Measurements from ENCODE around the gene VWA5B2.
"Not testable (repeated sequence)": the region's sequence is repeated elsewhere in the genome, so short reads cannot be mapped to it uniquely, and the experiment has no call there.

VWA5B2 gene

DNA sequence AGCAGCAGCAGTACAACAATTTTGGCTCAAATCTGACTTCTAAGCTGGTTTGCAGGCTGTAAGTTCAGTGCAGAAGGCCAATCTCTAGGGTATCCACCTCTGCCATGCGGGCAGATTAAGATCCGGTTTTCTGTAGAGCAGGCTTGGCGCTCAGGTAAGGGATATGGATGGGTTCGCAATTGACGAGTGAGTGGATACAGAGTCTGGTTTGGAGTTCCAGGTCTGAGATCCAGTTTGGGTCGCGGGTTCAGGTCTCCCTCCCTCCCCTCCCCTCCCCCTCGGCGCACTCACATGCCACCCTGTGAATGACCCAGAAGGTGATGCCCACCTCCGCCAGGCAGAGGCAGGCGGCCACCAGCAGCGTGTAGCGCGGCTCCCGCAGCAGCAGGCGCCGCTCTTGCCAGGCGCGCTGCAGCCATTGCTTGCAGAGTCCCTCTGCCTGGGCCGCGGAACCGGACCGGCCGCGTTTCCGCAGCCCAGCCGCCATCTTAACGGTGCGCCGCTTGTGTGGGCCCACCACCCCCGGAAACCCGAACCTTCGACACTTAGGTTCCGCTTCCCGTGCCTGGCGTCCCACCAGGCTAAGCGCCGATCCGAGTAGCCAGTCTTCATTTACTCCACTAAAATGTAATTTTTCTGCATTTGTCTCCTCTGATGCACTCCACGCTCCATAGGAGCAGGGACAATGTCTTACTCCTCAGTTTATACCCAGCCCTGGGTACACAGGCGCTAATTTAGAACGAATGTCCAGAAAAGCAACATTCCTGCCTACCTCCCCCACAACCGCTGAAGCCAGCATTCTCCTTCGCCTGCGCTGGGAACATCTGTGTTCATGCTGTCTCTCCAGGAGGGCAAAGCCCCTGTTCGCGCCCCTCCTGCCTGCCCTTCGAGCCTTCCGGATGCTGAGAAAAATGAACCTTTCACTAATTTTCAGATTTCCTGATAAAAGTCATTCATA lies 19.3 kb downstream of the VWA5B2 start, which contains the start of gene ALG3:
TSS of gene ALG3 (minus strand) at position 509 of the 958 bp plus-strand sequence. CDS start at position 487, 22 bp downstream.
- DNase-seq, result peak; percentile 72

DNA sequence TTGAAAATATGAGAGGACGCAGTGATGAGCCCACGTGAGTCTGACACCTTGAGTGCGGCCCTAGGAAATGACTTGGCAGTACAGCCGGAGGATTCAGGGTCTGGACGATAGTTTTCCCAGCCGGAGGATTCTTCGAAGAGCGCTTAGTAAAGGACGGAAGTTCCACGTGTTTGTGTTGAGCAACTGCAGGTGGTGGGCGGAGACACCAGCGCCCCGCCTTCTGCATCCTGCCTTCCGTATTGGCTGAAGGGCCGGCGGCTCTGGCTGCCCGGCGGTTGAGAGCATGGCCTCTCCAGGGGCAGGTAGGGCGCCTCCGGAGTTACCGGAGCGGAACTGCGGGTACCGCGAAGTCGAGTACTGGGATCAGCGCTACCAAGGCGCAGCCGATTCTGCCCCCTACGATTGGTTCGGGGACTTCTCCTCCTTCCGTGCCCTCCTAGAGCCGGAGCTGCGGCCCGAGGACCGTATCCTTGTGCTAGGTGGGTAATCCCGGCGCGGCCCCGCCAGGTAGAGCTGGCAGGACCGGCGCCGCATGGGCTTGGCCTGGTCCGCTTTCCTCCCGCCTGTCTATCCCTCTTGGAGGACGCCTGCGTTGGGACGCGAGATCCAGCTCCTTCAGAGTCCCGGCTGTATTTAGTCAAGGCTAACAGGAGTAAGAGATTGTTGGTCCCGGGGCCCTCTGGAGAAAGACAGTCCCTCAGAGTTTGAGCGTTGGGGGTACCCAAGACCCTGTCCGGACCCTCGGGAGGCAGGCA lies 20.2 kb downstream of the VWA5B2 start, which contains the start of gene EEF1AKMT4:
TSS of gene EEF1AKMT4 (plus strand) at position 261 of the 755 bp plus-strand sequence. CDS start at position 284, 23 bp downstream.
- DNase-seq, result peak; percentile 94

DNA sequence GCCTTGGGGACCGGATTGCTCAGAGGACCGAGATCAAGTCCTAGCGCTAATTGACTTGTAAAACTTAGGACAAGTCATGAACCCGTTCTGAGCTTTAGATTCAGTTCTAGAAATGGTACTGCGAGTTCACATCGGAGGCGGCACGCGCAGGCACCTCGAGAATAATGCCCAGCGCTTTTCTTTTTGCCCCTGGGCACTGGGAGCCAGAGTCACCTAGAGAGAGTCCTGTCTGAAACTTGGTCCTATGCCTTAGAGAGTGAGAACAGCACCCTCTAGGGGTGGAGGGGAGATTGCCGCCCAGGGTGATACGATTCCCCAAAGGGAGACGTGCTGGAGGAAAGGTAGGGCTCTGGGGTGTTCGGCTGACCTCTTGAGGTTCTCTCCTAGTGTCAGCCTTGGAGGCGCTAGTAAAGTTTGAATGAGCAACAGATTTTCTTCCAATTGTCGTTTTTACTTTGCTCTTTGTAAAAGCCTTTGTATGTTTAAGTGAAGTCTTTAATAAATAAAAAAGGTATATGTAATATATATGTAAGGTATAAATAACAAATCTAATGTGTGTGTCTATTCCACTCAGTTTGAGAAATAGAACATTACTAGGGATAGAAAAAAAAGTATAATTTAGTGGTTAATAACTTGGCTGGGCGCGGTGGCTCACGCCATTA lies 20.9 kb downstream of the VWA5B2 start:
- DNase-seq, result peak; percentile 83

DNA sequence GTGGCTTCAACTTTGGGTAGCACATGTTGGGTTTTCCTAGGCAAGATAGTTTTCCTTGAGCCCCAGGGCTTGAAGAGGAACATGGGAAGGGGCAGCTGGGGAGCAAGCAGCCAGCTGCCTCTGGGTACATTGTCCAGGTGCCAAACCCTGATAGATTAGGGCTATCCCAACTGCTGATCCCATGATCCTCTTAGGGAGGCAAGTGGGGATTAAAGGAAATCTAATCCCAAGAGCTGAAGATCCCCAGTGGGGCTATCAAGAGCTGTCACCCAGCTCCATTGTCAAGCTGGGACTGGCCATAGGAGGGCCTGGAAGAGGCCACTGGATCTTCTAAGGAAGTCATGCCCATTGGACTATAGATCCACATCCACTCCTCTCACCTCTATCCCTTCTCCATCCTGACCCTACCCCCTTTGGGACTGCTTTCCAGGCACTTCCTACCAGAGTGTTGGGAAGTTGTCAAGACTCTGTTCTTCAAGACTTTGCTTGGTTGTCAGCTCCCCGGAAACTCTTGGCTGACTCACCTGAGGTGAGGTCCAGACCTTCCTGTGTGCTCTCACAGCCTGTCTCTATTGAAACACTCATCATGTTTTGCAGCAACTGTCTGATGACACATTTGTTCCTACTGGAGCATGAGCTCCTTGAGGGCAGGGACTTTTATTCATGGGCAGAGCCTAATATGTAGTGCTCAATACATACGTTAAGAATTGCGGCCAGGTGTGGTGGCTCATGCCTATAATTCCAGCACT lies 26.1 kb downstream of the VWA5B2 start:
- no peak for DNase-seq

DNA sequence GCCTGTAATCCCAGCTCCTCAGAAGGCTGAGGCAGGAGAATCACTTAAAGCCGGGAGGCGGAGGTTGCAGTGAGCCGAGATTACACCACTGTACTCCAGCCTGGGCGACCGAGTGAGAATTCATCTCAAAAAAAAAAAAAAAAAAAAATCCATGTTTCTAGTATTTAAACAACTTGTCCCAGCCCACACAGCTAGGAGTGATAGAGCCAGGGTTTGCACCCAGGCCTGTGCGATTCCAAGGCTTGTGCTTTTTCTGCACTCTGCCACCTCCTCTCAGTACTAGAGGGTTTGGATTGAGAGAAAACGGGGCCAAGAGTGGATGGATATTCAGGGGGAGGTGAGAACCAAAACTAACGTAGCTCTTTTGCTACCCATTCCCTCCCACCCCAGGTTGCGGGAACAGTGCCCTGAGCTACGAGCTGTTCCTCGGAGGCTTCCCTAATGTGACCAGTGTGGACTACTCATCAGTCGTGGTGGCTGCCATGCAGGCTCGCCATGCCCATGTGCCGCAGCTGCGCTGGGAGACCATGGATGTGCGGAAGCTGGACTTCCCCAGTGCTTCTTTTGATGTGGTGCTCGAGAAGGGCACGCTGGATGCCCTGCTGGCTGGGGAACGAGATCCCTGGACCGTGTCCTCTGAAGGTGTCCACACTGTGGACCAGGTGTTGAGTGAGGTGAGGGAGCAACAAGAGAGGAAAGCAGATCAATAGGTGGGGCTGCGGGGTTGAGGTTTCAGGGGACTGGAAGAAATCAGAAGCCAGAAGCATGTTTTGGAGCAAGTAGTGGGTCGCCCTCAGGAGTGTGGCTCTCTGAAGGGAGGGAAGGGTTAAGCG lies 27.9 kb downstream of the VWA5B2 start:
- DNase-seq, result no peak

DNA sequence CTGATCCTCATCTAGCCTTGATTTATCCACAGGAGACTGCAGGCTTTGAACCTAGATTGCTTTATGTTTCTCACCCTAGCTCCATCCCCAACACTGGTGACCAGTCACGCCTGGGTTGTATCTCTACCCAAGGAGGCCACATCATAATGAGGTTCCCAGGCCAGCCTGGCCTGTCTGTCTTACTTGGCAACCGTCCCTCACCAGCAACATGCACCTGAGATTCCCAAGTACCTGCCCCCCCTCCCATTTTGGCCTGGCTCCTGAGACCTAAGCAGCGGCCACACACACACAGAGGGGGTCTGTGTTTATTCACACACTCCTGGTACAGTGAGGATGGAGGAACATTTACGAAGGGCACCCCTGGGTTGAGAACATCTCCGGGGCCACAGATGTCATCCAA lies 29.5 kb downstream of the VWA5B2 start:
- DNase-seq, result no peak

DNA sequence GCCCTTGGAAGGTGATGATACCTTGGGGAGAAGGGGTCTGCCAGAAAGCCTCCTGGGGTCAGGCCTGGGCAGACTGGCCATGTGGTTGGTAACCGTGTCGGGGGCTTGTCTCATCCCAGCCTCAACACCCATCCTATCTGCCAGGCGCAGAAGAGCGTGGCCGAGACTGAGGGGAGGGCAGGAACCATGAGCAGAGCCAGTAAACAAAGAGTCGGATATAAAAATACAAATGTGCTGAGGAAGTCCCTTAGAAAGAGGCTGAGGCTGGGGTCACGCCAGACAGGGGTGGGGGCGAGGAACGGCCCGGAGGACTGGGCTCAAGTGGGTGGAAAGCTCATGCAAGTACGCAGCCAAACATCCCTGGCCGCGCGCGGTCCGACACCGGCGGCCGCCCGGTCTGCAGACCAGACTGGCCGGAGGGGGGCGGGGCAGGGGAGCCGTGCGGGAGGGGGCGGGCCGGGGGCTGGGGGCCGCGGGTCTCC lies 30.1 kb downstream of the VWA5B2 start:
- no peak for DNase-seq

DNA sequence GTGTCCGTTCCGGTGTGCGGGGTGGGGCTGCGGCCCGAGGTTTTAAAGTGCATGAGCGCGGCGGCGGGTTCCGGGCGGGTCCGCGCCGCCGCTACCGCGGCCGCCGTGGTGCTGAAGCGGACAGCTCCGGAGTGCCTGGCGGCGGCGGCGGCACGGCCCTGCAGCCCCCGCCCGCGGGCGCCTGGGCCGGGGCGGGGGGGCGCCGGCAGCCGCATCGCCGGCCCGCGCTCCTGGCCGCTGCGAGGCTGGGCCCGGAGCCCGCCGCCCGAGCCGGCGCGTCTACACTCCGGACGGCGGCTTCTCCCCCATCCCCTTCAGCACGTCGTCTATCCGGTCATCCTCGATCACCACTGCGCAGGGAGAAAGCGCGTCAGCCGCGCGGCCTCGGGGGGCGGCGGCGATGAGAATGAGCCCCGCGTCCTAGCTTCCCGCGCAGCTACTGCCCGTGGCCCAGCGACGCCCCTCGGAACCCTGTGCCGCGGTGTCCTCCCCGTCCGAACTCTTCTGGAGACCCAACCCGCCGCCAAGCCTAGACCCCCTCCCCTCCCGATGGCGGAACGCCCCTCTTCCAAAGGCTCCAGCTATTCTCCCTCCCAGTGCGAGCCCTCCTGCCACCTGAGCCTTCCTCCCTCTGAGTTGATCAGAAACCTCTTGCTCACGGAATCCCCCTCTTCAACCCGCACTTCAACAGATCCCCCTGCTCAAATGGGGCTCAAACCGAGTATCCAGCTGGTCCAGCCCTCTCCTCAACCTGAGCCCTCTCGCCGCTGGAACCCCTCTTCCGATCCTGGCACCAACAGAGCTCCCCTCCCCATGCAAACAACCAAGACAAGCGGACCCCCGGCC lies 30.7 kb downstream of the VWA5B2 start:
- DNase-seq, result no peak

DNA sequence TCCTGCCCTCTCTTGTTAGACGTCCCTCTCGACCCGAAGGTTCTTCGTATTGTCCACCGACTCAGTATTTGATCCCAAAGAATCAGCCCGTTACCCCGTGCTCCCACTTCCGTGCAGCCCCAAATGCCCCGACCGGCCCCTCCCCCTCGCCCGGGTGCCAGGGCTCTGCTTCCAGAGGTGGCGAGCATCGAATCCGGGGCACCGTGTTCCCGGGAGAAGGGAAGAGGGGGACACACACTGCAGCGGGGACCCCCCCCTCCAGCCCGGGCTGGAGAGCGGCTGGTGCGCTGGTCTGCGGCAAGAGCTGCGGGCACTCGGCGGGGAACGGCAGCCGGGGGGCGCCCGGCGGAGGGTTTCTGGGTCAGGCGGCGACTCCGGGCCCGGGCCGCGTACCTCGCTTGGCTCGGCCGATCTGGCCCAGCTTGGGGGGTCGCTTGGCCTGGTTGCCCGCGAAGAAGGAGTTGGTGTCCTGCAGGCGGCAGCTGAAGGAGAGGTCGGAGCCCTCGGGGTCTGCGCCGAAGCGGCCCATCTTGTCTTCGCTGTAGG lies 31.4 kb downstream of the VWA5B2 start:
- no peak for DNase-seq

DNA sequence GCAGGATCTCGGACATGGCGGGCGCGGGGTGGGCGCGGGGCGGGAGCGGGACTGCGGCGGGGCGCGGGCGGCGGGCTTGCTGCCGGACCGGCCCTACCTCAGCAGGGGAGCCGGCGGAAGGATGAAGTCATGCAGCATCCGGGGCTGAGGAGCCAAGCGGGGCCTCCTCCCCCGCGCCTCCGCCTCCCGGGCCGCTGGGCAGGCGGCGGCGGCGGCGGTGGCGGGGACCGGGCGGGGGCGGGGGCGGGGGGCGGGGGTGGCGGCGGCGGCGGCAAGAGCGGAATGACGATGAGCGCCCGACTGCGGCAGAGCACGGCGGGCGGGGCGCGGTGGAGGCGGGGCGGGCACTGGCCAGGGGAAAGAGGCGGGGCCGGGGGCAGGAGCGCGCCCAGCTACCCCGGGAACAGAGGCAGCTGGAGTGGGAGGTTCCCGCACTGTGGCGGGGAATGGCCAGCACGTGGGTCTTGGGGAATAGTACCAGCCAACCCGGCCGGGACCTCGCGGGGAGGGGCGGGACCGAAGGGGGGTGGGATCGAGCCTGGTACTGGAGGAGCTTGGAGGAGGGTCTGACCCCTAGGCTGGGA lies 32.0 kb downstream of the VWA5B2 start, which contains the start of gene CAMK2N2:
TSS of gene CAMK2N2 (minus strand) at position 284 of the 584 bp plus-strand sequence. CDS start at position 16, 268 bp downstream.
- peak; percentile 91 for DNase-seq

DNA sequence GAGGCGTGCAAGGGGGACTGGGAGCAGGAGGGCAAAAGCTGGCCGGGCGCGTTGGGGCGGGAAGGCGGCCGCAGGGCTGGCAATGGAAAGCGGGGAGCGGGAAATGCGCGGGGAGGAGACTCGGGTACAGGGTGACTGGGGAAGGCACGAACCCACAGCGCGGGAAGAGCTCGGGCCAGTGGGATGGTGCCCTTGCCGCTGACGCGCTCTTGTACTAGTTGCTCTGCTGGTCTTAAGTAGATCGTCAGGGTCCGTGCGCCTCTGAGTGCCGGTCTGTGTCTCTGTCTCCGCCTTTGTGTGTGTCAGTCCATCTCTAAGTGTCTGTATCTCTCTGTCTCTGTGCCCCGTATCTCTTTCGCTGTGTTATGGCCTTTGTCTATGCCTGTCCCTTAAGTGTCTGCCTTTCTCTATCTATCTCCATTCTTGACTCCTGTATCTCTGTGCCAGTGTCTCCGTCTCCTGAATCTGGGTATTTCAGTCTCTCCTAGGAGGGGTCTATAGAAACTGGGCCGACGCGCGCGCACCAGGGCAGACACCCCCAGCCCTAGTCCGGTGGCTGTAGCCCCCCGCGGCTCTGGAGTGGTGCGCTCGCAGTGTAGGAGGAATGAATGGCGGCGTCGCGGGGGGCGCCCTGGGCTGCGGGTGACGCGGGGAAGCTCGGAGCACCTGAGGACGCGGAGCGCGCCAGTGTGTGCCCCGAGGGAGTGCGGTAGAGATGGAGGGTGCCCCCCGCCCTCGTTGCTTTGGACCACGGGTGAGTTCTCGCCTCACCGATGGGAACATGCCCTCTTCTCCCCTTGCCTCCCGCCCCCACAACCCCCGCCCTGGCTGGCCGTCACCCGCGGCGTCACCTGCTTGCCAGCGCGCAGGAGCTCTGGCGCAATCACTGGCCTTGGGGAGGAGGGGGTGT lies 32.7 kb downstream of the VWA5B2 start:
- peak; percentile 73 for DNase-seq

DNA sequence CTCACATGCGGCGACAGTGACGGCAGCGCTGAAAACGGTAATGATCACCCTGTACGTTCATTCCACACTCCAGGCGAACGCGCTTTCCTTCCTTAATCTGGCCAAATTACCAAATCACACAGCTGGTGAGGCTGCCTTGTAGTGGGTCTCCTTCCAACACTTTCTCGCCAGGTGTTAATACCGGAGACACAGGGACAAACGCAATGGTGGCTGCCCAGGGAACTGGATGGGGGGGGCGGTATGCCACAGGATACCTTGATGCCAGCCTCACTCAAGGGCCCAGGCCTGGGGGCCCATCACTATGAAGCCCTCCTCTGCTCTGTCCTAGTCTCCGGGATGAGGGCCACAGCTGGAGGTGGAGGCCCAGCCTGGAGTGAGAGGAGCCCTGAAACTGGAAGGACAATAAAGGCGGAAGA lies 33.4 kb downstream of the VWA5B2 start:
- DNase-seq, result no peak

DNA sequence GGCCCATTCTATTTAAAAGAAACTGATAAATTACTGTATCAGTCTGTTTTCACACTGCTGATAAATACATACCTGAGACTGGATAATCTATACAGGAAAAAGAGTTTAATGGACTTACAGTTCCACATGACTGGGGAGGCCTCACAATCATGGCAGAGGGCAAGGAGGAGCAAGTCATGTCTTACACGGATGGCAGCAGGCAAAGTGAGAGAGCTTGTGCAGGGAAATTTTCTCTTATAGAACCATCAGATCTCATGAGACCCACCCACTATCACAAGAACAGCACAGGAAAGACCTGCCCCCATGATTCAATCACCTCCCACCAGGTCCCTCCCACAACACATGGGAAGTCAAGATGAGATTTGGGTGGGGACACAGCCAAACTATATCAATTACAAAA lies 37.9 kb downstream of the VWA5B2 start:
- DNase-seq, result not testable (repeated sequence)

DNA sequence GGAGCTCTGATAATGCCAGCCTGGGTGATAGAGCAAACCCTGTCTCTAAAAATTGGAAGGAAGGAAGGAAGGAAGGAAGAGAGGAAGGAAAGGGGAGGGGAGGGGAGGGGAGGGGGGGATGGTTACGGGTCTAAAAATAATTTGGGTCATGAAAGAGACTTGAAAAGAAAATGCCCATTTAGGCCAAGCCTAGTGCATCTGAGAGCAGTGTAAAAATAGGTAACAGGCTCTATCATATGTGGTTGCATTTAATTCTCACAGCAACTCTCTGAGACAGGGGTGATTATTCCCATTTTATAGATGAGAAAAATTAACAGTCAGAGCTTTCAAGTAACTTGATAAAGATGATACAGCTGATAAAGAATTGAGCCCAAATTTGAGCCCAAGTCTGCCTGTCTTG lies 42.9 kb downstream of the VWA5B2 start:
- DNase-seq, result no peak

DNA sequence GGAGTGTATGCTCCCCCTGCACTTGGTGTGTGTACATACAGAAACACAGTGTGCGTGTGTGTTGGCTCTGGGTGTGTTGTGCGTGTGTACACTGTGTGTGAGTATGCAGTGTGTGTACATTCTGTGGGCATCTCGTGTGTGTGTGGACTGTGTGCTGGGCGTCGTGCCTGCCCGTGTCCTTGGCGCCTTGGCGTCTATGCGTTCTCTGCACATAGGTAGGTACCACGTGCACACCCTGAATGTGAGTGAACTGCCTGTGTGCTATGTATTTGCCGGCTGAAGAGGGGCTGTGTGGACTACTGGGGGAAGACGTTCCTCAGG lies 46.0 kb downstream of the VWA5B2 start:
- no peak for DNase-seq

DNA sequence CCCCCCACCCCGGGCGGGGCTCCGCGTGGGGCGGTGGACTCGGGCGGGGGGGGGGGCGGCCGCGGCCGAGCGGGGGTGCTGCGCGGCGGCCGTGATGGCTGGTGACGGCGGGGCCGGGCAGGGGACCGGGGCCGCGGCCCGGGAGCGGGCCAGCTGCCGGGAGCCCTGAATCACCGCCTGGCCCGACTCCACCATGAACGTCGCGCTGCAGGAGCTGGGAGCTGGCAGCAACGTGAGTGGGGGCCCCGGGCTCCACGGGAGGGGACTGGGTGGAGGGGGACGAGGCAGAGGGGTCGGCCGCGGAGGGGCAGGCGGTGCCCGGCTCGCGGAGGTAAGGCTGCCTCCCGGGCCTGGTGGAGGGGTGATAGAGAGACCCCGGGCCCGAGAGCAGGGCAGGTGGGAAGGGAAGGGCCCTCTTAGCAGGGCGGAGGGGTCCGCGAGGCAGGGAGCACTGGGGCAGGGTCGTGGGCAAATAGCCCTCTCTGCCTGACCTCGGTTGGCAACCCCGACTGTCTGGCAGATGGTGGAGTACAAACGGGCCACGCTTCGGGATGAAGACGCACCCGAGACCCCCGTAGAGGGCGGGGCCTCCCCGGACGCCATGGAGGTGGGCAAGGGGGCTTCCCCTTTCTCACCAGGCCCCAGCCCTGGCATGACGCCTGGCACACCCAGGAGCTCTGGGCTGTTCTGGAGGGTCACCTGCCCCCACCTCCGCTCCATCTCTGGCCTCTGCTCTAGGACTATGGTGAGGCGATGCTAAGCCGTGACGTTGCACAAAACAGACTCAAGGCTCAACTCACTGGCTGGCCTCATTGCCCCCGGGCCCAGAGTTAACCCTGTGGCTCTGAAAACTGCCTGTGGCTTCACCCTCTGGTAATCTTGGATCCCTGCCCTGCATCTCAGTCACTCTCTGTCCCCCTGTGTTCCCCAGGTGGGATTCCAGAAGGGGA lies 46.9 kb downstream of the VWA5B2 start, which contains the start of gene ECE2:
TSS of gene ECE2 (plus strand) at position 62 of the 950 bp plus-strand sequence. CDS start at position 194, 132 bp downstream.
- DNase-seq, result no peak

DNA sequence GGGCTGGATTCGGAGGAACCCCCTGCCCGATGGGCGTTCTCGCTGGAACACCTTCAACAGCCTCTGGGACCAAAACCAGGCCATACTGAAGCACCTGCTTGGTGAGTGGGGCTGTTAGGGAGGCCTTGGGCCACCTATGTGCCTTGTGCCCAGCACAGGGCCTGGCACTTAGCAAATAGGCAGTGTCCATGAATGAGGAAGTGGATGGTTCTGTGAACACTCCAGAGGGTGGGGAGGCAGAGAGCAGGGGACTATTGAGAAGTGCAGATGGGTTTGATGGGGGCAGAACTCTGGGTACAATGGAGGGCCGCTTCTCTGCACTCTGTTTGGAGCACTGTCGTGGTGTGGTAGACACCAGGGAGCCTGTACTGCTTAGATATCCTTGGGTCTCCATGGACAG lies 48.0 kb downstream of the VWA5B2 start:
- DNase-seq, result no peak
